Neural cell (in vitro differentiated cells): ENCODE results near the gene TMEM132E. TPM values are rescaled to one million over a fixed set of nuclear protein-coding genes. Genes with fewer than 3 reads are reported as not detected.

ENCODE experiments used
- H2AFZ ChIP-seq: fragments of 200-600, 300-800 bp; sonication (generic), shearing (Covaris generic); 2 replicates; pipeline ENCODE4 v1.6.0; 2014; ENCODE audit warnings: low read depth, mild to moderate bottlenecking, antibody characterized with exemption, low read length, moderate library complexity
- H3F3A ChIP-seq: fragments of 200-600 bp; shearing (Covaris generic); 2 replicates; pipeline ENCODE4 v1.6.1; 2016; ENCODE audit warnings: mild to moderate bottlenecking, moderate library complexity, mixed read lengths, antibody characterized with exemption, low read length; ENCODE audit not compliant: insufficient read depth, poor library complexity, severe bottlenecking
- H3K27ac ChIP-seq: fragments of 200-600, 300-800 bp; sonication (generic), shearing (Covaris generic); 2 replicates; pipeline ENCODE4 v1.5.1; 2014; ENCODE audit warnings: mild to moderate bottlenecking, low read length, moderate library complexity
- H3K27me3 ChIP-seq: fragments of 300-800, 200-600 bp; sonication (generic), shearing (Covaris generic); 2 replicates; pipeline ENCODE4 v1.6.0; 2014; ENCODE audit warnings: mild to moderate bottlenecking, low read depth, low read length, moderate library complexity; ENCODE audit not compliant: insufficient read depth
- H3K36me3 ChIP-seq: fragments of 300-800, 200-600 bp; sonication (generic), shearing (Covaris generic); 2 replicates; pipeline ENCODE4 v1.5.1; 2014; ENCODE audit warnings: mild to moderate bottlenecking, antibody characterized with exemption, low read length, moderate library complexity; ENCODE audit not compliant: insufficient read depth
- H3K4me2 ChIP-seq: fragments of 300-800, 200-600 bp; sonication (generic), shearing (Covaris generic); 2 replicates; pipeline ENCODE4 v1.6.0; 2014; ENCODE audit warnings: mild to moderate bottlenecking, low read length
- H3K4me3 ChIP-seq: fragments of 300-800, 200-600 bp; sonication (generic), shearing (Covaris generic); 2 replicates; pipeline ENCODE4 v1.5.1; 2014; ENCODE audit warnings: mild to moderate bottlenecking, low read length, moderate library complexity
- H3K79me2 ChIP-seq: fragments of 200-600 bp; shearing (Covaris generic); replicated peaks from 2 replicates; pipeline ENCODE4 v1.6.0; 2014; ENCODE audit warnings: mild to moderate bottlenecking, low read length, moderate library complexity; ENCODE audit not compliant: insufficient read depth
- H3K9ac ChIP-seq: fragments of 300-800, 200-600 bp; sonication (generic), shearing (Covaris generic); 2 replicates; pipeline ENCODE4 v1.6.1; 2016; ENCODE audit warnings: mild to moderate bottlenecking, low read length, mixed read lengths
- H3K9me2 ChIP-seq: fragments of 200-600 bp; shearing (Covaris generic); 2 replicates; pipeline ENCODE4 v1.6.1; 2016; ENCODE audit warnings: mild to moderate bottlenecking, low read length, mixed read lengths; ENCODE audit not compliant: insufficient read depth
- H3K9me3 ChIP-seq: fragments of 200-600, 300-800 bp; sonication (generic), shearing (Covaris generic); 2 replicates; pipeline ENCODE4 v1.6.1; 2016; ENCODE audit warnings: mild to moderate bottlenecking, mixed run types, low read length, moderate library complexity, mixed read lengths
- H4K20me1 ChIP-seq: fragments of 200-600 bp; shearing (Covaris generic); 2 replicates; pipeline ENCODE4 v1.6.1; 2016; ENCODE audit warnings: mild to moderate bottlenecking, mixed run types; ENCODE audit not compliant: insufficient read depth
- EP300 ChIP-seq: fragments of 450-650 bp; conservative IDR thresholded peaks from 2 replicates; pipeline ENCODE4 v1.6.1; 2014; ENCODE audit warnings: antibody characterized with exemption, mild to moderate bottlenecking, moderate library complexity; ENCODE audit not compliant: poor library complexity, severe bottlenecking
- EZH2 ChIP-seq: fragments of 200-600, 300-800 bp; shearing (Covaris generic), sonication (generic); IDR thresholded peaks from 2 replicates; pipeline ENCODE4 v1.6.1; 2014; ENCODE audit warnings: antibody characterized with exemption, low read length, borderline replicate concordance, mild to moderate bottlenecking; ENCODE audit not compliant: insufficient read depth, poor library complexity, severe bottlenecking
- MXI1 ChIP-seq: fragments of 450-650 bp; conservative IDR thresholded peaks from 2 replicates; pipeline ENCODE4 v1.6.1; 2014; ENCODE audit warnings: antibody characterized with exemption, mild to moderate bottlenecking; ENCODE audit not compliant: poor library complexity, severe bottlenecking
- POLR2AphosphoS5 ChIP-seq: IDR thresholded peaks from 2 replicates; pipeline ENCODE4 v1.6.1; 2012
- RAD21 ChIP-seq: fragments of 450-650 bp; conservative IDR thresholded peaks from 2 replicates; pipeline ENCODE4 v1.6.1; 2014; ENCODE audit warnings: antibody characterized with exemption, mild to moderate bottlenecking, moderate library complexity
- REST ChIP-seq: IDR thresholded peaks from 2 replicates; pipeline ENCODE4 v1.6.1; 2012; ENCODE audit warnings: borderline replicate concordance
- SMC3 ChIP-seq: fragments of 450-650 bp; conservative IDR thresholded peaks from 2 replicates; pipeline ENCODE4 v1.6.1; 2014; ENCODE audit warnings: antibody characterized with exemption, mild to moderate bottlenecking, moderate library complexity; ENCODE audit not compliant: poor library complexity
- TAF1 ChIP-seq: IDR thresholded peaks from 2 replicates; pipeline ENCODE4 v1.6.1; 2012; ENCODE audit warnings: low read depth
- polyA plus RNA-seq: library from polyadenylated mRNA; depleted of rRNA; stranded (reverse); fragments of >200 nt; gene quantifications from 2 replicates; pipeline ENCODE4 v1.2.3, GENCODE V29; 2014

The TMEM132E gene
- polyA plus RNA-seq, 1 donor from 2014 or later = 1.8 TPM

- no peak overlapping the region for H3K9ac ChIP-seq
- H3K9me2 ChIP-seq = no peaks in the 10 kb centered on the region
- H3K36me3 ChIP-seq = no peaks in the 10 kb centered on the region
- H3K27me3 ChIP-seq = no peaks in the 10 kb centered on the region
- no peak overlapping the region for H3K4me2 ChIP-seq
- no peaks in the 10 kb centered on the region for H4K20me1 ChIP-seq
- no peaks in the 10 kb centered on the region for H3K9me3 ChIP-seq
- H2AFZ ChIP-seq = no peak overlapping the region
- H3F3A ChIP-seq = no peaks in the 10 kb centered on the region
- H3K79me2 ChIP-seq = no peaks in the 10 kb centered on the region
- no peak overlapping the region for H3K27ac ChIP-seq
- TF ChIP-seq POLR2AphosphoS5 = no peak
- TF ChIP-seq EP300 = no peak
- no peak for TF ChIP-seq SMC3
- TF ChIP-seq MXI1 = no peak
- TF ChIP-seq RAD21 = no peak
- no peak for TF ChIP-seq EZH2
- TF ChIP-seq TAF1 = no peak
- no peak for TF ChIP-seq REST
- no peak overlapping the region for H3K4me3 ChIP-seq
These were observed 104.0 kb downstream of the TMEM132E start for GRCh38 chr17:34683390-34683789.

Other genes starting within 250 kb of the TMEM132E start
- not detected in 2 replicates for gene CCL13, start 223.1 kb upstream of the TMEM132E start, polyA plus RNA-seq
- not detected in 2 replicates for gene CCL1, start 216.3 kb upstream of the TMEM132E start, polyA plus RNA-seq